IPS DF 6.9 (cell line): ENCODE data around the gene ATXN1L.

Source experiments
- DNase-seq: peaks from one replicate; pipeline ENCODE4 v3.0.0-alpha.2; 2013; ENCODE audit warnings: low read depth, low spot score
- H3K27ac ChIP-seq: one replicate; pipeline ENCODE4 v1.5.1; 2013; ENCODE audit warnings: low read length, control low read depth
- H3K27me3 ChIP-seq: 2 replicates; pipeline ENCODE4 v1.6.1; 2013; ENCODE audit warnings: mild to moderate bottlenecking, low read length; ENCODE audit not compliant: control insufficient read depth, insufficient read depth
- H3K36me3 ChIP-seq: 2 replicates; pipeline ENCODE4 v1.6.1; 2013; ENCODE audit warnings: low read length; ENCODE audit not compliant: control insufficient read depth, insufficient read depth
- H3K4me1 ChIP-seq: 2 replicates; pipeline ENCODE4 v1.6.1; 2013; ENCODE audit warnings: low read length; ENCODE audit not compliant: control insufficient read depth, insufficient read depth
- H3K4me3 ChIP-seq: 2 replicates; pipeline ENCODE4 v1.5.1; 2013; ENCODE audit warnings: mild to moderate bottlenecking, low read length
- H3K9me3 ChIP-seq: 2 replicates; pipeline ENCODE4 v1.6.1; 2013; ENCODE audit warnings: low read length, inconsistent platforms; ENCODE audit not compliant: control insufficient read depth, insufficient read depth
- WGBS: extraction: QIAGEN DNeasy Blood & Tissue Kit; methylation state at CpG from one replicate; pipeline ENCODE4 v1.1.7; 2013; ENCODE audit warnings: mixed read lengths, missing lambda C conversion rate; ENCODE audit not compliant: insufficient read length, insufficient coverage; 5-methylcytosine and 5-hydroxymethylcytosine counted together

The ATXN1L gene

DNA sequence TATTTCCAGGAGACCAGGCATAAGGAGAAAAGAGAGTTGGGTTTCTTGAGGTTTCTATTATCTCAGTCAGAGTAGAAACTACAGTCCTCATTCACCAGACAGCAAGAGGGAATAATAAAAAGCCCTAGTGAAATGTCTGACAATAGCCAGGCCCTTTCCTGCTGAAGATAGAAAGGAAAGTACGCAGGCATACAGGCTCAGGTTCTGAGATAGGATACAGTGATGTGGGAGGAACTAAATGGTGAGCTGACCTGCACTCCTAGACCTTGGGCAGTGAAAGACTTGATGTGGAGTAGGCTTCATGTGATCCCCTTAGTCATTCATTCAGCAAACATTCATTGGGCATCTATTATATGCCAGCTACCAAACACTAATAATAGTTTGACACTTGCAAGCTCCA is 23.3 kb downstream of the ATXN1L start:
- no peak overlapping the region for H3K4me3 ChIP-seq
- no peaks in the 10 kb centered on the region for H3K9me3 ChIP-seq
- WGBS, result no CpG with 5 or more reads among the region's 1 CpG

GRCh38 chr16:71870818-71871217 is 25.0 kb downstream of the ATXN1L start:
- H3K27me3 ChIP-seq, result no peaks in the 10 kb centered on the region
- no peaks in the 10 kb centered on the region; the same call in 1 of the 2 replicates for H3K36me3 ChIP-seq
- H3K4me1 ChIP-seq, result no peaks in the 10 kb centered on the region
- no peak for DNase-seq
- no peak overlapping the region for H3K4me3 ChIP-seq
- no peaks in the 10 kb centered on the region for H3K9me3 ChIP-seq
- WGBS, result no CpG with 5 or more reads among the region's 2 CpGs
- no peak overlapping the region for H3K27ac ChIP-seq

More for the DNA sequence above, 23.3 kb downstream of the ATXN1L start:
- Histone ChIP-seq H3K27ac (no peak overlapping the region), H3K36me3 (no peaks in the 10 kb centered on the region; the same call in 1 of the 2 replicates), H3K4me1 (no peaks in the 10 kb centered on the region), H3K27me3 (no peaks in the 10 kb centered on the region)
- no peak for DNase-seq

DNA sequence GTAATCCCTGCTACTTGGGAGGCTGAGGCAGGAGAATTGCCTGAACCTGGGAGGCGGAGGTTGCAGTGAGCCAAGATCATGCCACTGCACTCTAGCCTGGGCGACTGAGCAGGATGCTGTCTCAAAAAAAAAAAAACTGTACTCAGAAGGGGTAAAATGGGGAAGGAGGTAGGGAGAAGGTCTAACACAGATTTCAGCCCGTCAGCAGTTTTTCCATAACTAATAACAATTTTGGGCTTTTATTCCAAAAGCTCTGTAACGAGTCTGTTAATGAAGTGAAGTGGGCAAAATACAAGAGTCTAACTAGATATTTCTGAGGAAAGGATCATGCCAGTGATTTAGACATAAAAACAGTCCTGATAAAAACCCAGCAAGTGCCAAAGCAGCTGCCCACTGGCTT is 27.4 kb downstream of the ATXN1L start:
- Histone ChIP-seq H3K27me3 (no peaks in the 10 kb centered on the region), H3K4me1 (no peaks in the 10 kb centered on the region), H3K9me3 (no peaks in the 10 kb centered on the region), H3K27ac (no peak overlapping the region), H3K4me3 (no peak overlapping the region), H3K36me3 (peaks cover 2% of the 10 kb centered on the region; the same call in 1 of the 2 replicates)
- no CpG with 5 or more reads among the region's 4 CpGs for WGBS
- no peak for DNase-seq

DNA sequence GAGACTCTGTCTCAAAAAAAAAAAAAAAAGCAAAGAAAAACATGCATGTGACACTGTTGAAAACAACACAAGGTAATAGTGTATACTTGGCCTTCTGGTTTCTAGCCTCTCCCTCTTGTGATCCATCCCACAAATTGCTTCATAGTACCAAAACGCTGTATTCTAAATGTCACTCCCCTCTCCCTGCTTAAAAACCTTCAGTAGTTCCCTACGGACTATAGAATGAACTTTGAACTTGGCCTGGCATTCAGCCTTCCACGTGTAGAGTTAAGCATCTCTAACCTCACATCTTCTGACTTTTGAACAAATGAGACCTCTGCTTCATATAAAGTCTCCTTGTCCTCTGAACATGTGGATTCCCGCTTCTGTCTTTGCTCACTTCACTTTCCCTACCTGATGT is 33.1 kb downstream of the ATXN1L start:
- no peak overlapping the region for H3K4me3 ChIP-seq
- H3K4me1 ChIP-seq, result no peaks in the 10 kb centered on the region
- H3K27me3 ChIP-seq, result no peaks in the 10 kb centered on the region
- no peak overlapping the region for H3K27ac ChIP-seq
- DNase-seq, result no peak
- H3K9me3 ChIP-seq, result no peaks in the 10 kb centered on the region
- H3K36me3 ChIP-seq, result peaks cover 8% of the 10 kb centered on the region; the same call in 1 of the 2 replicates
- no CpG with 5 or more reads among the region's 4 CpGs for WGBS

- Histone ChIP-seq H3K36me3 (peaks cover 8% of the 10 kb centered on the region; the same call in 1 of the 2 replicates), H3K27ac (no peak overlapping the region), H3K4me1 (no peaks in the 10 kb centered on the region), H3K9me3 (no peaks in the 10 kb centered on the region), H3K4me3 (no peak overlapping the region), H3K27me3 (no peaks in the 10 kb centered on the region)
- DNase-seq, result no peak
- WGBS, result no CpG with 5 or more reads among the region's 4 CpGs
Observed at GRCh38 chr16:71880176-71880575, 34.4 kb downstream of the ATXN1L start.

DNA sequence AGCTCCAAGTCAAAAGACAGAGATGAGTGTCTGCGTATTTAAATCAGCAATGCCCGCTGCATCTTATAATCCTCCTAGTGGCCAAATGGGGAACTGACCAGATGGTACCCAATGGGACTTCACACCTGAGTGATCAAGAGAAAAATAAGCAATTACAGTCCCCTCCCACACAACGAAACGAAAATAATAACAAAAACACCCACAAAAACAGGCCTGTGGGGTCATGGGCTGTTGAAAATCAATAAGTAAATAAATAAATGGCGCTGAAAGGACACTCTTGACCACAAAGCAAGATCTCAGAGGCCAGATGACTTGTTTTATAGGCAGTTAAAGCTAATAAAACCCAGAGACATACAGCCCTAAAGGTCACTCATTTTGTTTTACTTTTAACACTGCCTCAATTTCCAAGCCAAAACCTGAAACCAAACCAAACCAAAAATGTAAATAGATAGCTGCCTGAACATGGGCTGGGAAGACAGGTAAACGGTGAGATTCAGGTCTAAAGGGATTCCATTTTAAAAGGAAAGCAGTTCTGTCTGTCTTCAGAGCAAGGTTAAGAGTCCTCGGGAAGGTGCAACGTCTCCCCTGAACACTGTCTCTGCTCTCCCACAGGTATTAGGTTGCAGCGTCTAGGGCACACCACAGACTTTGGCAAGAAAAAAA is 36.9 kb downstream of the ATXN1L start:
- Histone ChIP-seq H3K4me1 (no peaks in the 10 kb centered on the region), H3K4me3 (peak overlapping the region; percentile 89; the same call in 1 of the 2 replicates), H3K9me3 (no peaks in the 10 kb centered on the region), H3K27me3 (no peaks in the 10 kb centered on the region), H3K36me3 (peaks cover 6% of the 10 kb centered on the region; the same call in 1 of the 2 replicates), H3K27ac (no peak overlapping the region)
- WGBS, result no CpG with 5 or more reads among the region's 9 CpGs
- peak; percentile 67 for DNase-seq

DNA sequence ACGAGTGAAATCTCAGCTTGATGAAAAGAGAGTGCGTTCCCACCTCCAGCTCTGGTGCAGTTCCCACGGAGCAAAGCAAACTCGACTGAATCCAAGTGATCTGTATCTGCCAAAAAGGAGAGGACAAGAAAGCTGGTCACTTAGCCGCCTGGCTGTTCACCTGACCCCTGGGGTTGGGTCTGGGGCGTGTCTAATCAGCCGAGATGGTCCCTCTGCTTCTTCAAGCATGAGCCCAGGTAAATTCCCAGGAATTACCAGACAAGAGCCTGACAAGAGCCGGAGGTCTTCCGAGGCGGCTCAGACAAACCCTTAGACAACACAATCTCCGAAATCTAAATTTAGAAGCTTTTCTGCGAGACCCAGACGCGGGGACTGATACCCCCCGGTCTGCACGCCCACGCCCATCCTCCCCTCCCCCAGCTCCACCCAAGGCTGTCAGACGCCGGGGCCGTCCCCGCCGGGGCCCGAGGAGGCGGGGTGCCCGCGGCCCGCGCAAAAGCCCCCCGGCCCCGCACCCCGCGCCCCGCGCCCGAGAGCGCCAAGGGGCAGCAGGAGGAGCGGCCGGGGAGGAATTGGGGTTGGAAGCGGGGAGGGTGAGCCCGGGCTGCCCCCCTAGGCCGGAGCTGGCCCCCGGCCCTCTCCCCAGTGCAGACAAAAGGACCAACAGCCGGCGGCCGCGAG is 37.5 kb downstream of the ATXN1L start:
- H3K4me1 ChIP-seq, result no peaks in the 10 kb centered on the region
- no peak overlapping the region for H3K27ac ChIP-seq
- no peaks in the 10 kb centered on the region for H3K9me3 ChIP-seq
- H3K36me3 ChIP-seq, result peaks cover 6% of the 10 kb centered on the region; the same call in 1 of the 2 replicates
- DNase-seq, result no peak
- H3K27me3 ChIP-seq, result no peaks in the 10 kb centered on the region
- WGBS, result no CpG with 5 or more reads among the region's 46 CpGs
- peak overlapping the region; percentile 89 for H3K4me3 ChIP-seq

DNA sequence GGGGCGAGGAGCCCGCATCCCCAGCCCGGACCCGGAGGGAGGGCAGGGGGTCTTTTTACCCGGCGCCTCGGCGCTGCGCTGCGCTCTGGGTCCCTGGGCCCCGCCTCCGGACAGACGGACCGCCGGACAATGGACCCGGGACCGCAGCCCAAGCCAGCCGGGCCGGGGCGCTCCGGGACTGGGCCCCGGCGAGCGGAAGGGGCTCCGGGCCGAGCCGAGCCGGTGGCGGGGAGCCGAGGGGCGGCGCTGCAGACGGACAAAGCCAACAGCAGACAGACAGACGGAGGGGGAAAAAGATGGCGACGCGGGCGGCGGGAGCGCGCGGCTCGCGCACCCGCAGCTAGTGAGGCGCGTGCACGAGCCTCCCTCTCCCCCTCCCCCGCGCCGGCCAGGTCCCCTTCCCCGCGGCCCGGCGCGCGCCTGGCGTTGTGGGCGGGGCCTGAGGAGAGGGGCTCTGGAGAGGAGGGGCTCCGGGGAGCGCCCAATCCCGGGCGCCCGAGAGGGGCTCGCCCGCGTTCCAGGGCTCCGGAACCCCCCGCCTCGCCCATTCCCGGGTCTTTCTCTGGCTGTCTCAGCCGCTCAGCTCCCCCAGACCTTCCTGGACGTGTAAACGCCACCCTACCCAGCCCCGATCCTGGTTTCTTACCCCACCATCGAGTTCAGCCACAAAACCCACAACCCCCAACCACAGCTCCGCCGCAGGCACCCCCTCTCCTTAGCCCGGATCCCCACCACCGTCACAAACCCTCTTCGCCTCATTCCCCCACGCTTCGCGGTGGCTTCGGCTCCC is 38.3 kb downstream of the ATXN1L start, which contains the start of gene ZNF821:
Gene ZNF821 (minus strand): TSS at position 334 of the 790 bp plus-strand sequence. CDS start 4,236 bp downstream, outside the sequence.
- H3K4me3 ChIP-seq, result peak within 1 kb of the TSS; percentile 89
- no CpG with 5 or more reads among the region's 85 CpGs for WGBS
- no peak within 1 kb of the TSS for H3K27ac ChIP-seq
- no peaks in the 10 kb centered on the region for H3K4me1 ChIP-seq
- DNase-seq, result peak; percentile 60
- H3K27me3 ChIP-seq, result no peaks in the 10 kb centered on the region
- peaks cover 4% of the 10 kb centered on the region; the same call in 1 of the 2 replicates for H3K36me3 ChIP-seq
- H3K9me3 ChIP-seq, result no peaks in the 10 kb centered on the region

DNA sequence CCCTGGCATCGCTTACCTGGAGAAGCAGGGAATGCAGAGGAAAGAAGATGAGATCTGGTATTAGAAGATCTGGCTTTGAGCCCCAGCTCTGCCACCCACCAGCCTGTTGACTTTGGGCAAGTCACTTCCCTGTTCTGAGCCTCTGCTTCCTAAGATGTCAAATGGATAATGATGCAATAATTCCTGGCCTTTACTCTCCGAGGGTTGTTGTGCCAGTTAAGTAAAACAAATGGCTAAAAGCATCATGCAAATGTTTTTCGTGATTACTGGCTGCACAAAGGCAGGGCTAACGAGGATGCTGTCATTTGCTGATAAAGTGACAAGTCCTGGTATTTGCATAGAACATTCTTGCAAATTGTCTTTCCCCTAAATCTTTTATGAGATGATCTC is 39.5 kb downstream of the ATXN1L start:
- Histone ChIP-seq H3K4me1 (no peaks in the 10 kb centered on the region), H3K36me3 (peaks cover 2% of the 10 kb centered on the region; the same call in 1 of the 2 replicates), H3K9me3 (no peaks in the 10 kb centered on the region), H3K27me3 (no peaks in the 10 kb centered on the region), H3K27ac (no peak overlapping the region), H3K4me3 (no peak overlapping the region)
- no CpG with 5 or more reads among the region's 4 CpGs for WGBS
- DNase-seq, result no peak

DNA sequence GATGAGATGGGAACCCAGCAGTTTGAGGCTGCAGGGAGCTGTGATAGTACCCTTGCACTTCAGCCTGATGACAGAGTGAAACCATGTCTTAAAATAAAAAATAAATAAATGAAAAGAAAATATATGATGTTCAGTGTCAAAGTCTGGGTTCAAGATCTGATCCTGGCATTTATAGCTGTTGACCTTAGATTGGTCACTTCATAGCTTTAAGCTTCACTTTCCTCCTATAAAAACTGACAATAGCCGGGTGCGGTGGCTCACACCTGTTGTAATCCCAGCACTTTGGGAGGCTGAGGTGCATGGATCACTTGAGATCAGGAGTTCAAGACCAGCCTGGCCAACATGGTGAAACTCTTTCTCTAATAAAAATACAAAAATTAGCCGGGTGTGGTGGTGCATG is 43.4 kb downstream of the ATXN1L start:
- Histone ChIP-seq H3K4me3 (no peak overlapping the region), H3K27me3 (no peaks in the 10 kb centered on the region), H3K27ac (no peak overlapping the region), H3K4me1 (no peaks in the 10 kb centered on the region), H3K36me3 (no peaks in the 10 kb centered on the region), H3K9me3 (no peaks in the 10 kb centered on the region)
- no CpG with 5 or more reads among the region's 3 CpGs for WGBS
- DNase-seq, result no peak
